Neural cell (in vitro differentiated cells): ENCODE measurements around the gene MED15. TPM values are rescaled to one million over a fixed set of nuclear protein-coding genes. Genes with fewer than 3 reads are reported as not detected.

Experiments used
- H2AFZ ChIP-seq: fragments of 200-600, 300-800 bp; sonication (generic), shearing (Covaris generic); 2 replicates; pipeline ENCODE4 v1.6.0; 2014; ENCODE audit warnings: low read depth, mild to moderate bottlenecking, antibody characterized with exemption, low read length, moderate library complexity
- H3F3A ChIP-seq: fragments of 200-600 bp; shearing (Covaris generic); 2 replicates; pipeline ENCODE4 v1.6.1; 2016; ENCODE audit warnings: mild to moderate bottlenecking, moderate library complexity, mixed read lengths, antibody characterized with exemption, low read length; ENCODE audit not compliant: insufficient read depth, poor library complexity, severe bottlenecking
- H3K27ac ChIP-seq: fragments of 200-600, 300-800 bp; sonication (generic), shearing (Covaris generic); 2 replicates; pipeline ENCODE4 v1.5.1; 2014; ENCODE audit warnings: mild to moderate bottlenecking, low read length, moderate library complexity
- H3K27me3 ChIP-seq: fragments of 300-800, 200-600 bp; sonication (generic), shearing (Covaris generic); 2 replicates; pipeline ENCODE4 v1.6.0; 2014; ENCODE audit warnings: mild to moderate bottlenecking, low read depth, low read length, moderate library complexity; ENCODE audit not compliant: insufficient read depth
- H3K36me3 ChIP-seq: fragments of 300-800, 200-600 bp; sonication (generic), shearing (Covaris generic); 2 replicates; pipeline ENCODE4 v1.5.1; 2014; ENCODE audit warnings: mild to moderate bottlenecking, antibody characterized with exemption, low read length, moderate library complexity; ENCODE audit not compliant: insufficient read depth
- H3K4me2 ChIP-seq: fragments of 300-800, 200-600 bp; sonication (generic), shearing (Covaris generic); 2 replicates; pipeline ENCODE4 v1.6.0; 2014; ENCODE audit warnings: mild to moderate bottlenecking, low read length
- H3K4me3 ChIP-seq: fragments of 300-800, 200-600 bp; sonication (generic), shearing (Covaris generic); 2 replicates; pipeline ENCODE4 v1.5.1; 2014; ENCODE audit warnings: mild to moderate bottlenecking, low read length, moderate library complexity
- H3K79me2 ChIP-seq: fragments of 200-600 bp; shearing (Covaris generic); replicated peaks from 2 replicates; pipeline ENCODE4 v1.6.0; 2014; ENCODE audit warnings: mild to moderate bottlenecking, low read length, moderate library complexity; ENCODE audit not compliant: insufficient read depth
- H3K9ac ChIP-seq: fragments of 300-800, 200-600 bp; sonication (generic), shearing (Covaris generic); 2 replicates; pipeline ENCODE4 v1.6.1; 2016; ENCODE audit warnings: mild to moderate bottlenecking, low read length, mixed read lengths
- H3K9me2 ChIP-seq: fragments of 200-600 bp; shearing (Covaris generic); 2 replicates; pipeline ENCODE4 v1.6.1; 2016; ENCODE audit warnings: mild to moderate bottlenecking, low read length, mixed read lengths; ENCODE audit not compliant: insufficient read depth
- H3K9me3 ChIP-seq: fragments of 200-600, 300-800 bp; sonication (generic), shearing (Covaris generic); 2 replicates; pipeline ENCODE4 v1.6.1; 2016; ENCODE audit warnings: mild to moderate bottlenecking, mixed run types, low read length, moderate library complexity, mixed read lengths
- H4K20me1 ChIP-seq: fragments of 200-600 bp; shearing (Covaris generic); 2 replicates; pipeline ENCODE4 v1.6.1; 2016; ENCODE audit warnings: mild to moderate bottlenecking, mixed run types; ENCODE audit not compliant: insufficient read depth
- CTCF ChIP-seq: fragments of 450-650 bp; IDR thresholded peaks from 2 replicates; pipeline ENCODE4 v1.5.1; 2014; ENCODE audit warnings: antibody characterized with exemption, mild to moderate bottlenecking, moderate library complexity; ENCODE audit not compliant: poor library complexity, severe bottlenecking
- EP300 ChIP-seq: fragments of 450-650 bp; conservative IDR thresholded peaks from 2 replicates; pipeline ENCODE4 v1.6.1; 2014; ENCODE audit warnings: antibody characterized with exemption, mild to moderate bottlenecking, moderate library complexity; ENCODE audit not compliant: poor library complexity, severe bottlenecking
- EZH2 ChIP-seq: fragments of 200-600, 300-800 bp; shearing (Covaris generic), sonication (generic); IDR thresholded peaks from 2 replicates; pipeline ENCODE4 v1.6.1; 2014; ENCODE audit warnings: antibody characterized with exemption, low read length, borderline replicate concordance, mild to moderate bottlenecking; ENCODE audit not compliant: insufficient read depth, poor library complexity, severe bottlenecking
- MXI1 ChIP-seq: fragments of 450-650 bp; conservative IDR thresholded peaks from 2 replicates; pipeline ENCODE4 v1.6.1; 2014; ENCODE audit warnings: antibody characterized with exemption, mild to moderate bottlenecking; ENCODE audit not compliant: poor library complexity, severe bottlenecking
- POLR2AphosphoS5 ChIP-seq: IDR thresholded peaks from 2 replicates; pipeline ENCODE4 v1.6.1; 2012
- RAD21 ChIP-seq: fragments of 450-650 bp; conservative IDR thresholded peaks from 2 replicates; pipeline ENCODE4 v1.6.1; 2014; ENCODE audit warnings: antibody characterized with exemption, mild to moderate bottlenecking, moderate library complexity
- REST ChIP-seq: IDR thresholded peaks from 2 replicates; pipeline ENCODE4 v1.6.1; 2012; ENCODE audit warnings: borderline replicate concordance
- SMC3 ChIP-seq: fragments of 450-650 bp; conservative IDR thresholded peaks from 2 replicates; pipeline ENCODE4 v1.6.1; 2014; ENCODE audit warnings: antibody characterized with exemption, mild to moderate bottlenecking, moderate library complexity; ENCODE audit not compliant: poor library complexity
- TAF1 ChIP-seq: IDR thresholded peaks from 2 replicates; pipeline ENCODE4 v1.6.1; 2012; ENCODE audit warnings: low read depth
- polyA plus RNA-seq: library from polyadenylated mRNA; depleted of rRNA; stranded (reverse); fragments of >200 nt; gene quantifications from 2 replicates; pipeline ENCODE4 v1.2.3, GENCODE V29; 2014

Gene MED15
- polyA plus RNA-seq, 1 donor from 2014 or later: 13.2 TPM

- no peaks in the 10 kb centered on the region for H3F3A ChIP-seq
- H4K20me1 ChIP-seq: no peaks in the 10 kb centered on the region
- no peak overlapping the region for H3K4me2 ChIP-seq
- TF ChIP-seq EZH2: no peak
- no peak for TF ChIP-seq CTCF
- TF ChIP-seq RAD21: no peak
- TF ChIP-seq EP300: no peak
- TF ChIP-seq SMC3: no peak
- TF ChIP-seq TAF1: no peak
- no peak for TF ChIP-seq POLR2AphosphoS5
- no peak for TF ChIP-seq REST
- TF ChIP-seq MXI1: no peak
- no peaks in the 10 kb centered on the region for H3K27me3 ChIP-seq
- no peaks in the 10 kb centered on the region for H3K36me3 ChIP-seq
- no peaks in the 10 kb centered on the region for H3K79me2 ChIP-seq
- H3K9me2 ChIP-seq: no peaks in the 10 kb centered on the region
- H2AFZ ChIP-seq: no peak overlapping the region
- H3K27ac ChIP-seq: no peak overlapping the region
- H3K9ac ChIP-seq: no peak overlapping the region
- no peaks in the 10 kb centered on the region for H3K9me3 ChIP-seq
- no peak overlapping the region for H3K4me3 ChIP-seq
Measured at GRCh38 chr22:20533879-20534265, 26.5 kb downstream of the MED15 start.

GRCh38 chr22:20536590-20537324, 29.3 kb downstream of the MED15 start:
- H3K9me2 ChIP-seq: no peaks in the 10 kb centered on the region
- no peak for TF ChIP-seq REST
- TF ChIP-seq POLR2AphosphoS5: no peak
- no peak overlapping the region for H3K9ac ChIP-seq
- no peaks in the 10 kb centered on the region for H3F3A ChIP-seq
- H3K4me2 ChIP-seq: no peak overlapping the region
- H3K27me3 ChIP-seq: no peaks in the 10 kb centered on the region
- no peak overlapping the region for H2AFZ ChIP-seq
- no peaks in the 10 kb centered on the region for H3K79me2 ChIP-seq
- H3K27ac ChIP-seq: no peak overlapping the region
- H4K20me1 ChIP-seq: no peaks in the 10 kb centered on the region
- no peaks in the 10 kb centered on the region for H3K36me3 ChIP-seq
- no peaks in the 10 kb centered on the region for H3K9me3 ChIP-seq
- no peak overlapping the region for H3K4me3 ChIP-seq
